ENCODE results near the gene SCAMP4. TPM values are rescaled to one million over a fixed set of nuclear protein-coding genes. Genes with fewer than 3 reads are reported as not detected.

SCAMP4 gene
- polyA plus RNA-seq, 4 donors: 49.6 to 94.5 (median 86.5) TPM

- DNase-seq (ENCODE audit: low read depth in 4 of 4, low spot score in 2 of 4): no peak
Measured at GRCh38 chr19:1911098-1911497, 5.9 kb downstream of the SCAMP4 start.

- no peak for DNase-seq (ENCODE audit: low read depth in 4 of 4, low spot score in 2 of 4)
Measured at GRCh38 chr19:1911995-1912394, 6.8 kb downstream of the SCAMP4 start.

DNA sequence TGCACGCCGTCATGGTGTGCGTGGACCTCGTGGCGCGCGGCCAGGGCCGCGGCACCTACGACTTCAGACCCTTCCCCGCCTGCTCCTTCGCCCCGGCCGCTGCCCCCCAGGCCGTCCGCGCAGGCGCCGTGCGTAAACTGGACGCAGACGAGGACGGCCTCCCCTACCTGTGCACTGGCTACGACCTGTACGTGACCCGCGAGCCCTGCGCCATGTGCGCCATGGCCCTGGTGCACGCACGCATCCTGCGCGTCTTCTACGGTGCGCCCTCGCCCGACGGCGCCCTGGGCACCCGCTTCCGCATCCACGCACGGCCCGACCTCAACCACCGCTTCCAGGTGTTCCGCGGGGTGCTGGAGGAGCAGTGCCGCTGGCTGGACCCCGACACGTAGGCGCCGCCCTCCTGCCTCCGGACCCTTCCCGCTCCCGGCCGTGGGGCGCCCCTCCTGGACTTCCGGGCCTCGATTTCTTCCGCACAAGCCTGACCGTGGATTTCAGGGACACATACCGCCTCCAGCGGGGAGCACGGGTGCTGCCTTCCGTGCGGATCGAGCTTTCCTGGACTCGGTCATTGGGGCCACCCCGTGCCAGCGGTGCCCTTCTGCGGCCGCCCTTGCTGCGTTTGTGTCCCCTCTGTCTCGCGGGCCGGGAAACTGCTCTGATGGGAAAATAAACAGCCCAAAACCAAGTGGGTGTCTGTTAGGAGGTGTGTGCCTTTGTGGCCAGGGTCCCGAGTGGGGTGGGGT lies 7.7 kb downstream of the SCAMP4 start:
- no peak for DNase-seq (ENCODE audit: low read depth in 4 of 4, low spot score in 2 of 4)

DNA sequence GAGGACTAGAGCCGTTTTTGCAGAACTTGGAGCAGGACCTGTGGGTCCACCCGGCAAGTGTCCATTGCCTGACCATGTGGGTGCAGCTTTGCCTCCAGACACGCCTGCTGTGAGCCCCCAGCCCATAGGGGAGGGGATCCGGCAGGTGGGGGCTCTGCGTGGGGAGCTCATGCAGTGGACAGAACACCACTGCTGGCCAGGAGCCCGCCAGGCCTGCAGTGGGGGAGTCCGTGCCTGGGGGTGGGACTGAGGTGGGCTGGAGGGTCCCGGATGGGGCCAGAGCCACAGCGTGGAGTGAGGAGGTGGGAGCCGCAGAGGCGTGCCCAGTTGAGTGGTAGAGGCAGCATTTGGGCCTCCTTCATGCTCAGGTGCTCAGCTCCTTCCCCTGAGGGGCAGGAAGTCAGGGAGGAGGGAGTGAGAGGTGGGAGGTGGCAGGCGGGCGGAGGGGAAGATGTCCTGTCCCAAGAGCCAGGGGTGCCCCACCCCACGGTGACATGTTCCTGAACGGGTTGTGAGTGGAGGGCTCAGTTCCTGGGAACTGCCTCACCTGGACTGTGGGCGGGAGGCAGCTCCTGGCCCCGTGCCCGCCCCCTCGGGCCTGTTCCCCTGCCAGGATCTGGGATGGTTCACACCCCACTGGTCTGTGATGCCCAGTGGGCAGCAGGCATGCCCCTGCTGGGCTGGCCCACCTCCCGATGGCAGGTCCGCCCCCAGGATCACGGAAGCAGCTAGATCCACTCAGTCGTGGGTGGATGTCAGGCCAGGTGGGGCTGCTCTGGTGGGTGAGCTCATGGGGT lies 8.8 kb downstream of the SCAMP4 start:
- DNase-seq (ENCODE audit: low read depth in 4 of 4, low spot score in 2 of 4): no peak

GRCh38 chr19:1914826-1915341 lies 9.7 kb downstream of the SCAMP4 start:
- no peak for DNase-seq (ENCODE audit: low read depth in 4 of 4, low spot score in 2 of 4)

DNA sequence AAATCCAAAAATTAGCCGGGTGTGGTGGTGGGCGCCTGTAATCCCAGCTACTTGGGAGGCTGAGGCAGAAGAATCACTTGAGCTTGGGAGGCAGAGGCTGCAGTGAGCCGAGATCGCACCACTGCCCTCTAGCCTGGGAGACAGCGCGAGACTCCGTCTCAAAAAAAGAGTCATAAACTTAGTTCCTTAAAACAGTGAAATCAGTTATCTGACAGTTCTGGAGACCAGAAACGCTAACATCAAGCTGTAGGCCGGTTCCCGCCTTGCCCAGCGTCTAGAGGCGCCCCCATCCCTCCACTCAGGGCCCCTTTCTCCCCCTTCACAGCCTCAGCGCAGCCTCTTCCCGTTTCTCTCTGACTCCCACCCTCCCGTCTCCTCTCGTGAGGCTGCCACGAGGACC lies 11.9 kb downstream of the SCAMP4 start:
- no peak for DNase-seq (ENCODE audit: low read depth in 4 of 4, low spot score in 2 of 4)

GRCh38 chr19:1917926-1918325 lies 12.7 kb downstream of the SCAMP4 start:
- no peak for DNase-seq (ENCODE audit: low read depth in 4 of 4, low spot score in 2 of 4)

DNA sequence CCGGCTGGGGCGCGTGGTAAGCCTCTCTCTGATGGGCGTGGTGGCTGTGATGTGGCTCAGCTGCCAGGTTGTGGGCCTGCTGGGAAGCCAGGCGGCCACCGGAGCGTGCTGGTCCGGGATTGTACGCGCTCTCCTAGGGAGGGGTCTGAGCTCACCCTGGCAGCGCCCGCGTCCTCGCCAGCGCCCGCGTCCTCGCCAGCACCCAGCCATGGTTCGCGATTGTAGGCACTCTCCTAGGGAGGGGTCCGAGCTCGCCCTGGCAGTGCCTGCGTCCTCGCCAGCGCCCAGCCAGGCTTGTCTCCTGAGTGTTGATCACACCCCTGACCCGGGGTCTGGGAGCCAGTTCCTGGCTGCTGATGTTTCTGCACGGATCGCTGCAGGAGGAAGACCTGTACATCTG lies 13.8 kb downstream of the SCAMP4 start:
- no peak for DNase-seq (ENCODE audit: low read depth in 4 of 4, low spot score in 2 of 4)

- no peak for DNase-seq (ENCODE audit: low read depth in 4 of 4, low spot score in 2 of 4)
Measured at GRCh38 chr19:1920644-1921043, 15.4 kb downstream of the SCAMP4 start.

GRCh38 chr19:1921326-1921725 lies 16.1 kb downstream of the SCAMP4 start:
- no peak for DNase-seq (ENCODE audit: low read depth in 4 of 4, low spot score in 2 of 4)

DNA sequence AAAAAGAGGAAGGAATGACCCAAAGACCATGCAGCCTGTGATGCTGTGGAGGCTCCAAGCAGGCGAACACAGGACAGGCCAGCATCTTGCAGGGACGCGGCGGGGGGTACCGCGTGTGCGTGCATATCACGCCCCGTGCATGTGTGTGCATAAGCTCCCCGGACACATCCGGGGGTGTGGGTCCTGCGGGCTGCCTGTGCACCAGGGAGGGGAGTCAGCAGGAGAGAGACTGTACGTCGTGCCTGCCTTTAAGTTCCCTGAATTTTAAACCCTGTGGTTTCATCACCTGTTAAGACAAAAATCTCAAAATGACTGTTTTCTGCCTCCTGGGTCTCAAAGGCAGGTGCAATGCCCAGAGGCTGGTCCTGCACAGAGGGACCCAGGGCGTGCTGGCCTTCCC lies 16.6 kb downstream of the SCAMP4 start:
- DNase-seq (ENCODE audit: low read depth in 4 of 4, low spot score in 2 of 4): no peak

- no peak for DNase-seq (ENCODE audit: low read depth in 4 of 4, low spot score in 2 of 4)
Measured at GRCh38 chr19:1922803-1923202, 17.6 kb downstream of the SCAMP4 start.

- no peak for DNase-seq (ENCODE audit: low read depth in 4 of 4, low spot score in 2 of 4)
Measured at GRCh38 chr19:1923319-1923718, 18.1 kb downstream of the SCAMP4 start.

DNA sequence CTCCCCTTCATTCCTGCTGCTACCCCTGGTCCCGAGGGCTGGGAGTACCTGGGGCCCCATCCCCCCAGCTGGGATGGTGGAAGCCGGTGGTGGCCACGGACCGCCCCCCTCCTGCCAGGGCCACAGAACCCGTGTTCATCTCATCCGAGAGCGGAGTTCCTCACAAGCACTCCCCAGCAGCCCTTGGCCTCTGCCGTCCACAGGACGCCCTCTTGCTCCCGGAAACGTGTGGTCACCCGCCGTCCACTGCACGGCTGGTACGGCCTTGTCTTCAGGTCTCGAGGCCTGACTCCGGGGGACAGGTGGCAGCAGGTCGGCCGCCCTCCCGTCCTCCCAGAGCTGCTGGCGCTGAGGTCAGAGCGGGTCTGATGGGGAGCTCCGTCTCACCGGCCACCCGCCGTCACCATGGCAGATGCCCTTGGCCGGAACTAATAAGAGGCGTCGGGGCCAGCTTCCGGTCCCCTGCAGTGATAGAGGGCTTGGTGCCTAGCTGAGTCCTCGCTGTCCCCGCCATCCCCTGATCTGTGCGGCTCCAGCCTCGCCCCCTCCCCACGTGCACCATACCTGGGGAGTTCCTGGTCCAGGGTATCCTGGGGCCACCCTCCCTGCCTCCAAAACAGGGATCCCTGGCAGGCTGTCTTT lies 19.2 kb downstream of the SCAMP4 start:
- DNase-seq (ENCODE audit: low read depth in 4 of 4, low spot score in 2 of 4): no peak

DNA sequence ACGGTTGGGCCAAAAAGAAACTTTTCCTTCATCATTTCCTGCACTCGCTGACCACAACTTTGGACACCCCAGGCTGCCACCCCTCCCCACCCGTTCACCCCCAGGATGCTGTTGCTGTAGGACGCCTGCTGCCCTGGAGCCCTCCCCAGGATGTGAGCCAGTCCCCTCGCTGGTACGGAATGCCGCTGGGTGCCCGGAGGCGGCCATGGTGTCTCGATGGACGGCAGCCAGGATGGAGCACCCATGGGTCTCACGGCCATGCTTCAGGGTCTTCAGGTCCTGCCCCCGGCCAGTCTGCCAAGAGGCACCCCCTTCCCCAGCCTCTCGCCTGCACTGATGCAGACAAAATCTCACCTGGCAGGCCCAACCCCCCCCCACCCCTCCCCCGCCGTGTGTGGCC lies 20.3 kb downstream of the SCAMP4 start:
- DNase-seq (ENCODE audit: low read depth in 4 of 4, low spot score in 2 of 4): no peak

GRCh38 chr19:1929021-1929742 lies 24.0 kb downstream of the SCAMP4 start:
- peak in 1 of 4 donors; percentile 51 for DNase-seq (ENCODE audit: low read depth in 4 of 4, low spot score in 2 of 4)

- DNase-seq (ENCODE audit: low read depth in 4 of 4, low spot score in 2 of 4): no peak
Measured at GRCh38 chr19:1931445-1931844, 26.2 kb downstream of the SCAMP4 start.

GRCh38 chr19:1932395-1932794 lies 27.2 kb downstream of the SCAMP4 start:
- no peak for DNase-seq (ENCODE audit: low read depth in 4 of 4, low spot score in 2 of 4)

DNA sequence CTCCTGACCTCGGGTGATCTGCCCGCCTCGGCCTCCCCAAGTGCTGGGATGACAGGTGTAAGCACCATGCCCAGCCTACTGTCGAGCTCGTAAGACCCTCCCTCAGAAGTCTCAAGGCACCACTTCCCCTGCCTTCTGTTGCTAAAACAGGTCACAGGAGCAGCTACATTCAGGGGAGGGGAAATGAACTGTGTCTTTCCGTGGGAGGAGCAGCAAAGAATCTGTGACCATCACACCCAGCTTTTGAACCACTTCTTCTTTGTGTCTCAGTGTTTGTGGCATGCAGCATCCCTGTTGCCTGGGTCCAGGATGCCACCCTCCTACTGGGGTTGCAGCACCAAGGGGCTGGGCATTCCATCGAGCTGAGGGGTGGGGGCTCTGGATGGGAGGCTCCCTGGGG lies 28.0 kb downstream of the SCAMP4 start:
- no peak for DNase-seq (ENCODE audit: low read depth in 4 of 4, low spot score in 2 of 4)

GRCh38 chr19:1933942-1934341 lies 28.7 kb downstream of the SCAMP4 start:
- no peak for DNase-seq (ENCODE audit: low read depth in 4 of 4, low spot score in 2 of 4)

Data from left renal cortex interstitium (tissue), 4 donors.